ENCODE measurements around the gene KLHL10. TPM values are rescaled to one million over a fixed set of nuclear protein-coding genes. Genes with fewer than 3 reads are reported as not detected.

The KLHL10 gene
- polyA plus RNA-seq (2011; rRNA removed) (0.13 and 0.19 TPM in 2 replicates), polyA plus RNA-seq (2017; fragmentation: RNase III; extraction: RNeasy Plus Mini Kit Qiagen cat#74134 plus additional on column Dnase treatment) (0.04 to 0.12 TPM (median 0.05 TPM) in 3 replicates), polyA minus RNA-seq (2011; rRNA and poly(A)+ RNA removed) (0.54 TPM in 1 of 2 replicates, not detected in the other)
- polyA plus RNA-seq (2012; cell fraction: cytosol; rRNA removed) = 0.06 and 0.09 TPM in 2 replicates
- polyA plus RNA-seq (2012; cell fraction: nucleus; rRNA removed) = 0.05 and 0.08 TPM in 2 replicates

- DNase-seq (ENCODE audit: low read depth in 1 of 2, low spot score in 1 of 2) = no peak
- ATAC-seq = no peak
- peaks cover 13% of the 10 kb centered on the region for H3K4me1 ChIP-seq
- no peaks in the 10 kb centered on the region for H3K9me3 ChIP-seq
- H3K4me2 ChIP-seq = peak within 1 kb of the TSS; percentile 81
- peak within 1 kb of the TSS; percentile 87 to 97; a peak in 5 of 6 replicates for H3K27ac ChIP-seq
- H3K4me3 ChIP-seq = peak within 1 kb of the TSS; percentile 74
- FAIRE-seq = no peak
- no peak for TF ChIP-seq CHD2 (IDR thresholded peaks at IDR 0.05; ENCODE audit: low read length, partially characterized antibody)
- 0 out of 4 replicates have a peak, but pooled peaks of 1 of the 2 experiments have one; percentile 5 for TF ChIP-seq CEBPB (IDR thresholded peaks at IDR 0.05)
- TF ChIP-seq RARB (CRISPR knock-in tag; IDR thresholded peaks at IDR 0.05) = no peak
- no peak for TF ChIP-seq HOXB13 (CRISPR knock-in tag; IDR thresholded peaks at IDR 0.05; ENCODE audit: low read depth)
- no peak for TF ChIP-seq RFX5 (IDR thresholded peaks at IDR 0.05)
- ChIA-PET POLR2A (interaction anchor here (0.6 kb wide), 2 partner anchors 14 to 91 kb away, joined by 3 to 10 read pairs; no protein-coding TSS in a partner anchor), CTCF (interaction anchor here (0.8 to 2.9 kb wide), 7 partner anchors 10 to 124 kb away, joined by 3 to 11 read pairs (median 4); partner anchors contain the start of gene P3H4)
- 88% methylated on average over 15 of the region's 15 CpGs for WGBS (ENCODE audit: missing lambda C conversion rate)
Observed at GRCh38 chr17:41837761-41838538, at the start of gene KLHL10. KLHL10 (plus strand) TSS chr17:41837825; CDS start chr17:41837933, 108 bp downstream.

- peak overlapping the region; percentile 73 for H3K4me2 ChIP-seq
- ChIA-PET CTCF (interaction anchor here (1.1 to 96.0 kb wide), 3 partner anchors 5 to 167 kb away, joined by 4 to 3262 read pairs (median 3262); partner anchors contain the start of genes FKBP10, GAST, HAP1 and JUP), POLR2A (interaction anchor here (0.8 to 3.1 kb wide), 7 partner anchors 9 to 104 kb away, joined by 3 to 18 read pairs (median 5); partner anchors contain the start of gene HAP1)
- peaks cover 49% of the 10 kb centered on the region for H3K4me1 ChIP-seq
- H3K4me3 ChIP-seq = peak overlapping the region; percentile 20
- FAIRE-seq = no peak
- peak; percentile 68 to 93 for DNase-seq (ENCODE audit: low read depth in 1 of 2, low spot score in 1 of 2)
- ATAC-seq = peak; percentile 86 to 89
- H3K27ac ChIP-seq = peak overlapping the region; percentile 86 to 92
- no peaks in the 10 kb centered on the region for H3K9me3 ChIP-seq
- WGBS (ENCODE audit: missing lambda C conversion rate) = 2% methylated on average over 22 of the region's 22 CpGs
- TF ChIP-seq GATA3 (IDR thresholded peaks at IDR 0.05; ENCODE audit: borderline replicate concordance) = peak; percentile 64
- no peak for TF ChIP-seq NR3C1 (IDR thresholded peaks at IDR 0.05)
- TF ChIP-seq USF2 (IDR thresholded peaks at IDR 0.05) = no peak
- 0 out of 2 replicates have a peak, but pooled peaks have one; percentile 47 for TF ChIP-seq MAZ (IDR thresholded peaks at IDR 0.05; ENCODE audit: borderline replicate concordance, low read depth, low read length)
- TF ChIP-seq PHF8 (IDR thresholded peaks at IDR 0.05; ENCODE audit: borderline replicate concordance, low read depth) = no peak
- no peak for TF ChIP-seq POLR2AphosphoS2 (conservative IDR thresholded peaks at IDR 0.05; ENCODE audit: low read length)
- no peak; the same call in 1 of the 2 replicates for TF ChIP-seq CHD4 (IDR thresholded peaks at IDR 0.05; ENCODE audit: borderline replicate concordance)
- no peak for TF ChIP-seq REST (IDR thresholded peaks at IDR 0.05)
- TF ChIP-seq FOXS1 (CRISPR knock-in tag; IDR thresholded peaks at IDR 0.05) = no peak
- TF ChIP-seq ZSCAN20 (CRISPR knock-in tag; IDR thresholded peaks at IDR 0.05) = no peak
- peak; percentile 5 to 48; a peak in 2 of 5 replicates for TF ChIP-seq JUN (IDR thresholded peaks at IDR 0.05)
- TF ChIP-seq SREBF2 (IDR thresholded peaks at IDR 0.05) = no peak
- TF ChIP-seq HMGXB4 (CRISPR knock-in tag; IDR thresholded peaks at IDR 0.05; ENCODE audit: borderline replicate concordance) = no peak
- TF ChIP-seq RNF2 (IDR thresholded peaks at IDR 0.05; ENCODE audit: borderline replicate concordance, low read depth) = no peak
- no peak for TF ChIP-seq HDAC2 (IDR thresholded peaks at IDR 0.05)
- TF ChIP-seq MAX (IDR thresholded peaks at IDR 0.05) = peak; percentile 78; the same call in 1 of the 2 replicates
- no peak for TF ChIP-seq BHLHE40 (IDR thresholded peaks at IDR 0.05; ENCODE audit: low read depth, low read length)
- TF ChIP-seq E2F6 (IDR thresholded peaks at IDR 0.05; ENCODE audit: borderline replicate concordance, low read depth) = no peak
- TF ChIP-seq ZC3H11A (IDR thresholded peaks at IDR 0.05) = no peak
- TF ChIP-seq RAD21 (conservative IDR thresholded peaks at IDR 0.05 in 1 of 2, IDR thresholded peaks at IDR 0.05 in 1 of 2) = no peak
- TF ChIP-seq RFX5 (IDR thresholded peaks at IDR 0.05) = no peak; the same call in 1 of the 2 replicates
Observed at GRCh38 chr17:41792845-41793783, 44.5 kb upstream of the KLHL10 start.

Data from A549 (cell line).